Smooth muscle cell (in vitro differentiated cells): ENCODE measurements around the gene PALM. TPM values are rescaled to one million over a fixed set of nuclear protein-coding genes. Genes with fewer than 3 reads are reported as not detected.
"Not testable (repeated sequence)": the region's sequence is repeated elsewhere in the genome, so short reads cannot be mapped to it uniquely, and the experiment has no call there.

Experiments used
- DNase-seq: peaks from one replicate; lab custom pipeline; 2025; ENCODE audit not compliant: unreplicated experiment; lab: John Stamatoyannopoulos, UW
- H2AFZ ChIP-seq: fragments of 200-600 bp; sonication (generic); 2 replicates; pipeline ENCODE4 v1.6.0; 2016; ENCODE audit warnings: antibody characterized with exemption, low read depth, mild to moderate bottlenecking
- H3F3A ChIP-seq: fragments of 200-600 bp; sonication (generic); 2 replicates; pipeline ENCODE4 v1.6.0; 2017; ENCODE audit warnings: antibody characterized with exemption, low read depth
- H3K27ac ChIP-seq: fragments of 200-600 bp; sonication (generic); 2 replicates; pipeline ENCODE4 v1.5.1; 2016; ENCODE audit warnings: low read depth, mild to moderate bottlenecking
- H3K27me3 ChIP-seq: fragments of 200-600 bp; sonication (generic); 2 replicates; pipeline ENCODE4 v1.6.1; 2016; ENCODE audit warnings: low read depth, mild to moderate bottlenecking
- H3K36me3 ChIP-seq: fragments of 200-600 bp; sonication (generic); 2 replicates; pipeline ENCODE4 v1.5.1; 2016; ENCODE audit warnings: low read depth
- H3K4me1 ChIP-seq: fragments of 200-600 bp; sonication (generic); 2 replicates; pipeline ENCODE4 v1.5.1; 2016; ENCODE audit warnings: low read depth
- H3K4me2 ChIP-seq: fragments of 200-600 bp; sonication (generic); 2 replicates; pipeline ENCODE4 v1.6.0; 2016; ENCODE audit warnings: mild to moderate bottlenecking
- H3K4me3 ChIP-seq: fragments of 200-600 bp; sonication (generic); 2 replicates; pipeline ENCODE4 v1.5.1; 2016; ENCODE audit warnings: mild to moderate bottlenecking
- H3K79me2 ChIP-seq: fragments of 200-600 bp; sonication (generic); 2 replicates; pipeline ENCODE4 v1.6.0; 2016; ENCODE audit warnings: low read depth, mild to moderate bottlenecking
- H3K9ac ChIP-seq: fragments of 200-600 bp; sonication (generic); 2 replicates; pipeline ENCODE4 v1.6.0; 2016; ENCODE audit warnings: low read depth
- H3K9me3 ChIP-seq: fragments of 200-600 bp; sonication (generic); replicated peaks from 2 replicates; pipeline ENCODE4 v1.5.1; 2016; ENCODE audit warnings: low read depth
- H4K20me1 ChIP-seq: fragments of 200-600 bp; sonication (generic); 2 replicates; pipeline ENCODE4 v1.6.0; 2016; ENCODE audit warnings: low read depth
- CTCF ChIP-seq: fragments of 200-600 bp; sonication (generic); IDR thresholded peaks from 2 replicates; pipeline ENCODE4 v1.5.1; 2017; ENCODE audit warnings: borderline replicate concordance, mild to moderate bottlenecking, antibody characterized with exemption; ENCODE audit not compliant: insufficient read depth, poor library complexity, severe bottlenecking
- WGBS: methylation state at CpG from one replicate; pipeline ENCODE4 v1.1.7; 2016; ENCODE audit warnings: low lambda C conversion rate; 5-methylcytosine and 5-hydroxymethylcytosine counted together
- polyA plus RNA-seq: library from polyadenylated mRNA; unstranded; fragments of >200 nt; fragmentation: Nextera tagmentation; extraction: Ambion mirVana; gene quantifications from 2 replicates; pipeline ENCODE4 v1.2.1, GENCODE V29; 2016
- total RNA-seq: library from RNA; depleted of rRNA; stranded (reverse); fragments of >200 nt; gene quantifications from 2 replicates; pipeline ENCODE4 v1.2.3, GENCODE V29; 2014

Gene PALM
- total and polyA plus RNA-seq, 2 experiments from 2014 or later = 11.1 to 16.6 TPM

DNA sequence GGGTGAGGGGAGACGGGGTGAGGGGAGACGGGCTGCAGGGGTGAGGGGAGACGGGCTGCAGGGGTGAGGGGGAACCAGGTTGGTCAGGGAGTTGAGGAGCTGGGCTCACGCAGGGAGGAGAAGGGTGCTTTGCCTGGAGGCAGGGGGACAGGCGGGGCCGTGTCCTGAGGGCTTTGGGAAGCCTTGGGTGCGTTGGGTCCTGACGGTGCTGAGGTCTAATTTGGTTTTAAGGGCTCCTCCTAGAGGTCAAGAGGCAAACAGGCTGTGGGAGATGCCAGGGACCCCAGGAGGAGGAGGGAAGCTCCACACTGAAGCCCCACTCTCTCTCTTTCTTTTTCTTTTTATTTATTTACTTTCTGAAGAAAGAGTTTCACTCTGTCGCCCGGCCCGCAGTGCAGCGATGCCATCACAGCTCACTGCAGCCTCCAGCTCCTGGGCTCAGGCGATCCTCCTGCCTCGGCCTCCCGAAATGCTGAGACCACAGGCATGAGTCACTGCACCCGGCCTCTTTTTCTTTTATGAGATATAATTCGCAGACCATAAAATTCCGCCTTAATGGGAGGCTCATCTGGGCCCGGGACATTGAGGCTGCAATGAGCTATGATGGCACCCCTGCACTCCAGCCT is 32.9 kb downstream of the PALM start:
- H4K20me1 ChIP-seq = no peaks in the 10 kb centered on the region
- no peaks in the 10 kb centered on the region for H3K9me3 ChIP-seq
- no peaks in the 10 kb centered on the region for H3K4me1 ChIP-seq
- no peaks in the 10 kb centered on the region for H3F3A ChIP-seq
- WGBS = 82% methylated on average over 15 of the region's 19 CpGs
- H2AFZ ChIP-seq = no peak overlapping the region
- H3K9ac ChIP-seq = no peak overlapping the region
- H3K4me3 ChIP-seq = no peak overlapping the region
- DNase-seq = no peak
- no peaks in the 10 kb centered on the region for H3K79me2 ChIP-seq
- no peaks in the 10 kb centered on the region for H3K27me3 ChIP-seq
- no peak overlapping the region for H3K27ac ChIP-seq
- H3K4me2 ChIP-seq = no peak overlapping the region
- no peak for TF ChIP-seq CTCF
- H3K36me3 ChIP-seq = no peaks in the 10 kb centered on the region

DNA sequence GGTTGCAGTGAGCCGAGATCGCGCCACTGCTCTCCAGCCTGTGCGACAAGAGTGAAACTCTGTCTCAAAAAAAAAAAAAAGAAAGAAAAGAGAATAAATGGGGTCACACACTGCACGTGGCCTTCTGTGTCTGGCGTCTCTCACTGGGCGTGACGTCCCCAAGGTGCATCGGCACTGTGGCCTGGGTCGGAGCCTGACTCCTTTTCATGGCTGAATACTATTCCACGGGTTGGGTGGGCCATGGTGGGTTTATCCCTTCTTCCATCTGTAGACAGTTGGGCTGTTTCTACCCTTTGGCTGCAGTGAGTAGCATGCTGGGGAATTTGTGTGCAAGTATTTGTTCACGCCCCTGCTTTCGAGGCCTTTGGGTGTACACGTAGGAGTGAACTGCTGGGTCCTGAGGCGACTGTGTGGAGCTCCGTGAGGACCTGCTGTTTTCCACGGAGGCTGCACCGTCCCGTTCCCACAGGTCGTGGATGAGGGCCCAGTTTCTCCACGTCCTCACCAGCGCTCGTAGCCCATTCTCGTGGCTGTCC is 33.9 kb downstream of the PALM start:
- H3K79me2 ChIP-seq = no peaks in the 10 kb centered on the region
- no peak overlapping the region for H3K4me3 ChIP-seq
- H4K20me1 ChIP-seq = no peaks in the 10 kb centered on the region
- H3F3A ChIP-seq = no peaks in the 10 kb centered on the region
- TF ChIP-seq CTCF = no peak
- no peaks in the 10 kb centered on the region for H3K4me1 ChIP-seq
- no peak overlapping the region for H2AFZ ChIP-seq
- H3K4me2 ChIP-seq = no peak overlapping the region
- H3K9ac ChIP-seq = no peak overlapping the region
- no peak overlapping the region for H3K27ac ChIP-seq
- no peak for DNase-seq
- H3K9me3 ChIP-seq = no peaks in the 10 kb centered on the region
- H3K36me3 ChIP-seq = no peaks in the 10 kb centered on the region
- WGBS = 96% methylated on average over 24 of the region's 24 CpGs
- no peaks in the 10 kb centered on the region for H3K27me3 ChIP-seq

DNA sequence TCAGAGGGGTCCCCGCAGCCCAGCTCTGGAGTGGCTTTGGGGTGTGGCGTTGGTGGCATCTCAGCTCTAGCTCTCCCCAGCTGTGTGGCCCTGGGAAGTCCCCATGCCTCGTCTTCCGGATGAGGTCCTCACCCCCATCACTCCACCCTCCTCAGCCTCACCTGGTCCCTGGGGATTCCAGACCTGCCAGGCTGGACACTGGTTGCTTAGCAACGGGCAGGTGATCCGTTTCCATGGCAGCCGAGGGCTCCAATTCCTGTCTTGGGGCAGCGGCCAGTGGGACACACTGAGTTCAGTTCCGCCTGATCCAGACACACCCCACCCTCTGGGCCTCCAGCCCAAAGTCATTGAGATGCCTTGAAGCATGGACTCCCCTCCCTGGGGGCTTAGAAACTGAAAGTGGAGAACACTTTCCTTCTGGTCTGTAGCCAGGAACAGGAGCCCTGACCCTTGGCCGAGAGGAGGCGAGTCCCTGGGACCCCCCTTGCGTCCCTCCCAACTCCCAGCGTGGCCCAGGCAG is 34.5 kb downstream of the PALM start:
- no peak for TF ChIP-seq CTCF
- Histone ChIP-seq H3K27me3 (no peaks in the 10 kb centered on the region), H3K36me3 (no peaks in the 10 kb centered on the region), H4K20me1 (no peaks in the 10 kb centered on the region), H3K27ac (no peak overlapping the region), H3K79me2 (no peaks in the 10 kb centered on the region), H2AFZ (no peak overlapping the region), H3F3A (no peaks in the 10 kb centered on the region), H3K9ac (no peak overlapping the region), H3K4me3 (no peak overlapping the region), H3K4me2 (no peak overlapping the region), H3K4me1 (no peaks in the 10 kb centered on the region), H3K9me3 (no peaks in the 10 kb centered on the region)
- 90% methylated on average over 13 of the region's 13 CpGs for WGBS
- no peak for DNase-seq

DNA sequence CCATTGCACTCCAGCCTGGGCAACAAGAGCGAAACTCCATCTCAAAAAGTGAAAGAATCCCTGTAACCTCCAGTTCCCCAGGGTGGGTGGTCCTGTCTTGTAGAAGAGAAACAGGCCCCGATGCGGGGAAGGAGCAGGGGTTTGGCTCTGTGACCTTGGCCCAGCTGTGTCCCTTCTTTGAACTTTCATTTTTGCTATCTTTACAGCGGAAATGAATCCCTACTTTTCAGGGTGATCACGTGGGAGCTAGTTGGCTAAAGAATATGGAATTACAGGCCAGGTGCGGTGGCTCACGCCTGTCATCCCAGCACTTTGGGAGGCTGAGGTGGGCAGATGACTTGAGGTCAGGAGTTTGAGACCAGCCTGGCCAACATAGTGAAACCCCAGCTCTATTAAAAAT is 36.4 kb downstream of the PALM start:
- H3F3A ChIP-seq, H3K27me3 ChIP-seq, H4K20me1 ChIP-seq, H3K9ac ChIP-seq, H3K36me3 ChIP-seq, H3K4me2 ChIP-seq, H3K27ac ChIP-seq, H3K9me3 ChIP-seq, H3K4me3 ChIP-seq, H3K4me1 ChIP-seq, DNase-seq, H2AFZ ChIP-seq, H3K79me2 ChIP-seq: not testable (repeated sequence)
- WGBS = 89% methylated on average over 7 of the region's 7 CpGs
